Uterus (tissue), 4 donors: ENCODE results near the gene SLC31A2. TPM values are rescaled to one million over a fixed set of nuclear protein-coding genes. Genes with fewer than 3 reads are reported as not detected.

ENCODE experiments used
- DNase-seq, 2 donors: peaks; one replicate each; pipeline ENCODE4 v3.0.0-alpha.2; 2019 to 2020
- H3K27ac ChIP-seq, 2 donors: fragments of 200-600 bp; sonication (generic); 1 replicate in 1 of 2; 2 replicates in 1 of 2; pipeline ENCODE4 v1.5.1; 2016 to 2018
- H3K27me3 ChIP-seq, 2 donors: fragments of 200-600 bp; sonication (generic); one replicate each; pipeline ENCODE4 v1.5.1; 2018 to 2019; ENCODE audit warnings: control low read depth in 1 of 2
- H3K36me3 ChIP-seq, 2 donors: fragments of 200-600 bp; sonication (generic); one replicate each; pipeline ENCODE4 v1.5.1; 2019; ENCODE audit warnings: control low read depth in 1 of 2
- H3K4me1 ChIP-seq, 2 donors: fragments of 200-600 bp; sonication (generic); one replicate each; pipeline ENCODE4 v1.5.1; 2018 to 2019; ENCODE audit warnings: control low read depth in 1 of 2
- H3K4me3 ChIP-seq, 2 donors: fragments of 200-600 bp; sonication (generic); 1 replicate in 1 of 2; 2 replicates in 1 of 2; pipeline ENCODE4 v1.5.1; 2018 to 2019; ENCODE audit warnings: mild to moderate bottlenecking in 1 of 2
- H3K9me3 ChIP-seq, 2 donors: fragments of 200-600 bp; sonication (generic); one replicate each; pipeline ENCODE4 v1.5.1; 2019; ENCODE audit warnings: control low read depth in 1 of 2
- POLR2A ChIP-seq, 2 donors: fragments of 450-650 bp; IDR thresholded peaks; one replicate each; pipeline ENCODE4 v1.6.1; 2016; ENCODE audit warnings: antibody characterized with exemption in 2 of 2, mild to moderate bottlenecking in 1 of 2, moderate library complexity in 1 of 2
- intact Hi-C: fragments of 100-400 bp; cut with DNase I; formaldehyde crosslinking; loops from one replicate; pipeline ENCODE4 v1.15.1; 2023; ENCODE audit warnings: low total_unique reads
- total RNA-seq, 4 donors: library from RNA; depleted of rRNA in 3 of 4; stranded (reverse); fragments of >200 nt in 3 of 4; gene quantifications; one replicate each; pipeline versions ENCODE4 v1.1.0 to v1.2.4, GENCODE V29; 2014 to 2023
- TF ChIP-seq, protein P1 (sequence below), 4 experiments: fragments of 200-600 bp in 2 of 4; fragments of 450-650 bp in 2 of 4; sonication (generic) in 2 of 4; IDR thresholded peaks; one replicate each; pipeline ENCODE4 v1.5.1; 2016 to 2019; ENCODE audit warnings: antibody characterized with exemption in 4 of 4, mild to moderate bottlenecking in 2 of 4, moderate library complexity in 1 of 4
- donor health status: DM: yes; HTN: yes; CAD: no.

Gene SLC31A2
- total RNA-seq, 4 donors from 2014 or later, result 3.0 to 20.0 (median 7.4) TPM

- Histone ChIP-seq H3K27me3 (no peaks in the 10 kb centered on the region), H3K36me3 (no peaks in the 10 kb centered on the region), H3K4me1 (no peaks in the 10 kb centered on the region), H3K9me3 (no peaks in the 10 kb centered on the region), H3K4me3 (no peak overlapping the region), H3K27ac (no peak overlapping the region)
- no peak for DNase-seq
- intact Hi-C loops, result no loop called here
- no peak for TF ChIP-seq POLR2A (IDR thresholded peaks at IDR 0.05)
- TF ChIP-seq, protein P1, sequence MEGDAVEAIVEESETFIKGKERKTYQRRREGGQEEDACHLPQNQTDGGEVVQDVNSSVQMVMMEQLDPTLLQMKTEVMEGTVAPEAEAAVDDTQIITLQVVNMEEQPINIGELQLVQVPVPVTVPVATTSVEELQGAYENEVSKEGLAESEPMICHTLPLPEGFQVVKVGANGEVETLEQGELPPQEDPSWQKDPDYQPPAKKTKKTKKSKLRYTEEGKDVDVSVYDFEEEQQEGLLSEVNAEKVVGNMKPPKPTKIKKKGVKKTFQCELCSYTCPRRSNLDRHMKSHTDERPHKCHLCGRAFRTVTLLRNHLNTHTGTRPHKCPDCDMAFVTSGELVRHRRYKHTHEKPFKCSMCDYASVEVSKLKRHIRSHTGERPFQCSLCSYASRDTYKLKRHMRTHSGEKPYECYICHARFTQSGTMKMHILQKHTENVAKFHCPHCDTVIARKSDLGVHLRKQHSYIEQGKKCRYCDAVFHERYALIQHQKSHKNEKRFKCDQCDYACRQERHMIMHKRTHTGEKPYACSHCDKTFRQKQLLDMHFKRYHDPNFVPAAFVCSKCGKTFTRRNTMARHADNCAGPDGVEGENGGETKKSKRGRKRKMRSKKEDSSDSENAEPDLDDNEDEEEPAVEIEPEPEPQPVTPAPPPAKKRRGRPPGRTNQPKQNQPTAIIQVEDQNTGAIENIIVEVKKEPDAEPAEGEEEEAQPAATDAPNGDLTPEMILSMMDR (IDR thresholded peaks at IDR 0.05), result no peak
These were observed 7.6 kb downstream of the SLC31A2 start for GRCh38 chr9:113158446-113158845.

GRCh38 chr9:113160571-113160970 is 9.8 kb downstream of the SLC31A2 start:
- H3K27me3 ChIP-seq, result no peaks in the 10 kb centered on the region
- intact Hi-C loops, result no loop called here
- DNase-seq, result no peak
- no peak overlapping the region for H3K27ac ChIP-seq
- no peak overlapping the region for H3K4me3 ChIP-seq
- TF ChIP-seq, protein P1 (IDR thresholded peaks at IDR 0.05), result no peak
- no peak for TF ChIP-seq POLR2A (IDR thresholded peaks at IDR 0.05)
- no peaks in the 10 kb centered on the region for H3K4me1 ChIP-seq
- no peaks in the 10 kb centered on the region for H3K9me3 ChIP-seq
- H3K36me3 ChIP-seq, result no peaks in the 10 kb centered on the region

GRCh38 chr9:113163001-113163400 is 12.2 kb downstream of the SLC31A2 start:
- no peaks in the 10 kb centered on the region for H3K9me3 ChIP-seq
- DNase-seq, result no peak
- H3K27ac ChIP-seq, result no peak overlapping the region
- TF ChIP-seq, protein P1 (IDR thresholded peaks at IDR 0.05), result no peak
- no peak for TF ChIP-seq POLR2A (IDR thresholded peaks at IDR 0.05)
- no peaks in the 10 kb centered on the region for H3K4me1 ChIP-seq
- no peak overlapping the region for H3K4me3 ChIP-seq
- intact Hi-C loops, result no loop called here
- no peaks in the 10 kb centered on the region for H3K36me3 ChIP-seq
- no peaks in the 10 kb centered on the region for H3K27me3 ChIP-seq

- no peaks in the 10 kb centered on the region for H3K4me1 ChIP-seq
- H3K36me3 ChIP-seq, result no peaks in the 10 kb centered on the region
- H3K27ac ChIP-seq, result no peak overlapping the region
- no peak overlapping the region for H3K4me3 ChIP-seq
- TF ChIP-seq, protein P1 (IDR thresholded peaks at IDR 0.05), result no peak
- no peak for TF ChIP-seq POLR2A (IDR thresholded peaks at IDR 0.05)
- intact Hi-C loops, result no loop called here
- DNase-seq, result peak; percentile 35 to 50
- no peaks in the 10 kb centered on the region for H3K9me3 ChIP-seq
- no peaks in the 10 kb centered on the region for H3K27me3 ChIP-seq
These were observed 13.9 kb downstream of the SLC31A2 start for GRCh38 chr9:113164536-113165300.

DNA sequence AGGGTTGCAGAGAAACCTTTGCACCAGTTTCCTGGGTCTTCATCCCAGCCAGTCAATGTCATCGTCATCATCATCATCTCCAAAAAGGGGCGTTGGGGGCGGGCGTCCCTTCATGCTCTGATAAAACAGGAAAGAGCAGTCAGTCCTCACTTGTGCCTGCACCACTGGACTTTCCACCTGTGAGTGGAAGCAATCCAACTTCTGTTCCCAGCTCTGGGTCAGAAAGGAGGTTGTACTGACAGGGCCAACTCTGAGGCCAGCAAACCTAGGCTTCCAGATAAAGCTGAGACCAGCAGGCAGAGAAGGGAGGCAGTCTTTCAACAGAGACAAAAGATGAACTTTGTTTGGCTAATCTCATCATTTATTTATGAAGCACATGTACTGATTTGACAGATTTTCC is 15.2 kb downstream of the SLC31A2 start:
- H3K4me3 ChIP-seq, result no peak overlapping the region
- intact Hi-C loops, result no loop called here
- H3K4me1 ChIP-seq, result no peaks in the 10 kb centered on the region
- no peaks in the 10 kb centered on the region for H3K9me3 ChIP-seq
- H3K27me3 ChIP-seq, result no peaks in the 10 kb centered on the region
- TF ChIP-seq POLR2A (IDR thresholded peaks at IDR 0.05), result no peak
- TF ChIP-seq, protein P1 (IDR thresholded peaks at IDR 0.05), result no peak
- no peak for DNase-seq
- H3K36me3 ChIP-seq, result no peaks in the 10 kb centered on the region
- H3K27ac ChIP-seq, result no peak overlapping the region
